Measurements from ENCODE around the gene FAM53B. TPM values are rescaled to one million over a fixed set of nuclear protein-coding genes. Genes with fewer than 3 reads are reported as not detected.
"Not testable (repeated sequence)": the region's sequence is repeated elsewhere in the genome, so short reads cannot be mapped to it uniquely, and the experiment has no call there.

Gene FAM53B
- total RNA-seq, 1 experiment from 2014 or later = 6.7 TPM

- DNase-seq (ENCODE audit: low read depth) = peak; percentile 33
Observed at GRCh38 chr10:124612611-124613498, 131.3 kb downstream of the FAM53B start.

- DNase-seq (ENCODE audit: low read depth) = no peak
Observed at GRCh38 chr10:124611738-124612137, 132.4 kb downstream of the FAM53B start.

DNA sequence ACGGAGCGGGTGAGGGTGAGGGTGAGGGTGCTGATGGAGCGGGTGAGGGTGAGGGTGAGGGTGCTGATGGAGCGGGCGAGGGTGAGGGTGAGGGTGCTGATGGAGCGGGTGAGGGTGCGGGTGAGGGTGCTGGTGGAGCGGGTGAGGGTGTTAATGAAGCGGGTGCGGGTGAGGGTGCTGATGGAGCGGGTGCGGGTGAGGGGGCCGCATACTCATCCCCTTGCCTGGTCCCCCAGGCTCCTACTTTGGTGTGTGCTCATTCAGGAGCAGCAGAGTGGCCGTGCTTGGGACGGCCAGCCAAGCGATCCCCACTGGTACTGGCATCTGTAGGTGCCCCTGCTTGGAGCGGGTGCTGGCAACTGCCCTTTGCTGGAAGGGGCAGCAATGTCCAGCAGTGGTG lies 133.3 kb downstream of the FAM53B start:
- not testable (repeated sequence) for DNase-seq (ENCODE audit: low read depth)

DNA sequence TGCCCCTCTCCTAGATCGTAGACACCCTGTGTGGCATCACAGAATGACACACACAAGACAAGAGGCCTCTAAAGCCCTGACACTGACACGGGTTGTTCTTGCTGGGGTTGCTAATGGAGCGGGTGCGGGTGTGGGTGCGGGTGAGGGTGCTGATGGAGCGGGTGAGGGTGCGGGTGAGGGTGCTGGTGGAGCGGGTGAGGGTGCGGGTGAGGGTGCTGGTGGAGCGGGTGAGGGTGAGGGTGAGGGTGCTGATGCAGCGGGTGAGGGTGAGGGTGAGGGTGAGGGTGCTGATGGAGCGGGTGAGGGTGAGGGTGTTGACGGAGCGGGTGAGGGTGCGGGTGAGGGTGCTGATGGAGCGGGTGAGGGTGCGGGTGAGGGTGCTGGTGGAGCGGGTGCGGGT lies 134.0 kb downstream of the FAM53B start:
- DNase-seq (ENCODE audit: low read depth) = not testable (repeated sequence)

GRCh38 chr10:124609698-124610097 lies 134.5 kb downstream of the FAM53B start:
- no peak for DNase-seq (ENCODE audit: low read depth)

- no peak for DNase-seq (ENCODE audit: low read depth)
Observed at GRCh38 chr10:124608093-124608721, 136.0 kb downstream of the FAM53B start.

- DNase-seq (ENCODE audit: low read depth) = no peak
Observed at GRCh38 chr10:124607693-124608092, 136.5 kb downstream of the FAM53B start.

DNA sequence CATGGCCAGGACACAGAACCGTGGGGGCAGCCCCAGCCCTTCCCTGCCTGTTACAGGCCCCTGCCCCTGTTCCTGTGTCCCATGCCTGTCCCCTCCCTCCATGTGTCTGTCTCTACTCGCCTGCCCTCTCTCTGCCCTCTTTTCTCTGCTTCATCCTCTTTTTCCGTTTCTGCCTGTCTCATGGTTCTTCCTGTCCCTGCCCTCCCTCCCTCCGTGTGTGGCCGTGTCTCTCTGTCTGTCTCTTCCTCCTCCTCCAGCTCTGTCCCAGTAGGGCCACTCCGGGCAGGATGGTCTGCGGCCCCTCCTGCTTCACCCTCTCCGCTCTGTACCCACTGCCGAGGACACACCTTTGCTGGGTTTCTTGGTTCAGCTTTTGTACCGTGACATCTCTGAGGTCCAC lies 137.4 kb downstream of the FAM53B start:
- DNase-seq (ENCODE audit: low read depth) = no peak

- DNase-seq (ENCODE audit: low read depth) = no peak
Observed at GRCh38 chr10:124605856-124606812, 138.0 kb downstream of the FAM53B start.

DNA sequence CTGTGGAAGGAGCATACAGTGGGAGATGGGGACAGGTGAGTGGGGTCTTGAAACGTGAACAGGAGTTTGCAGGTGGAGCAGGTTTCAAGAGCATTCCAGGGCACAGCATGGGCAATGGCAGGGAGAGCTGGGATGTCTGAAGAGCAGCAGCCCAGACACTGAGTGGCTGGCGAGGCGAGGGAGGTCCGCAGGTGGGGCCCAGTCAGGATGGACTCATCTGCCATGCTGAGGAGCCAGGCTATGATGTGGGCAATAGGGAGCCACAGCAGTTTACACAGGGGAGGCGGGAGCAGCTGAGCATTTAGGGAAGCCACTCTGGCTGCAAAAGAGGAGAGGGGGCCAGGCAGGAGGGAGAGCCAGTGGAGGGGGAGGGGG lies 138.7 kb downstream of the FAM53B start:
- no peak for DNase-seq (ENCODE audit: low read depth)

GRCh38 chr10:124605001-124605370 lies 139.2 kb downstream of the FAM53B start:
- no peak for DNase-seq (ENCODE audit: low read depth)

DNA sequence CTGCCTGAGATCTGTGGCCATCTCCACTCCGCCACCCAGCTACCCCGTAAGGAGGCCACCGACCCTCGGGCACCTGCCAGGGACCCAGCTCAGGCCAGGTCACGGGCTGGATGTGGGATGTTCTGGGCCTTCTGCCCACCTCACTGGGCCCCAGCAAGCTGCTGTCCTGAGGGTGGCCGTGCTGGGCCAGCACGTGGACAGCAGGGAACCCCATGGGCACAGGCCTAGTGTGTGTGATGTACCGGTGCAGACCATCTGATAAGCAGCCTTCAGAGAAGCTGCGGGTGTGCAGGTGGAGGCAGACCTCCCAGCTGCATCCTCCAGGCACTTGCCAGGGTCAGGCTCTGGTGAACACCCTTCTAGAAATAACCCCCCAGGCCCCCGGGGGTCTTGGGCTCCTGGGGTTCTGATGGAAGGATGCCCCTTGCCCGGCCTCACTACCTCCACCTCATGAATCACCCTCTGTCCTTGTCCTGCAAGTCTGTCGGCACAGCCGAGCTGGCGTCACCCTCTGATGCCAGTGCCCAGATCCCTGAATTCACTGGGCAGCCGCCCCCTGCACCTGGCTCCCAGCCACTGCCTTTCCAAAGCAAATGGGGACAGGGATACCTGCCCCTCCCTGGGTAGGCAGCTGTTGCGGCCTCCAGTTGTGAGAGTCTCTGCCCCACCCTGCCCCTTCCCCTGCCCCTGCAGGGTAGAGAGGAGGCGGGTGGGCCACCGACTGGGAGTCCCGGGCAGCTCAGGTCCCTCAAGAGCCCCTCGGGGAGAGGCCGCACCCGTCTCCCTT lies 139.8 kb downstream of the FAM53B start:
- no peak for DNase-seq (ENCODE audit: low read depth)

DNA sequence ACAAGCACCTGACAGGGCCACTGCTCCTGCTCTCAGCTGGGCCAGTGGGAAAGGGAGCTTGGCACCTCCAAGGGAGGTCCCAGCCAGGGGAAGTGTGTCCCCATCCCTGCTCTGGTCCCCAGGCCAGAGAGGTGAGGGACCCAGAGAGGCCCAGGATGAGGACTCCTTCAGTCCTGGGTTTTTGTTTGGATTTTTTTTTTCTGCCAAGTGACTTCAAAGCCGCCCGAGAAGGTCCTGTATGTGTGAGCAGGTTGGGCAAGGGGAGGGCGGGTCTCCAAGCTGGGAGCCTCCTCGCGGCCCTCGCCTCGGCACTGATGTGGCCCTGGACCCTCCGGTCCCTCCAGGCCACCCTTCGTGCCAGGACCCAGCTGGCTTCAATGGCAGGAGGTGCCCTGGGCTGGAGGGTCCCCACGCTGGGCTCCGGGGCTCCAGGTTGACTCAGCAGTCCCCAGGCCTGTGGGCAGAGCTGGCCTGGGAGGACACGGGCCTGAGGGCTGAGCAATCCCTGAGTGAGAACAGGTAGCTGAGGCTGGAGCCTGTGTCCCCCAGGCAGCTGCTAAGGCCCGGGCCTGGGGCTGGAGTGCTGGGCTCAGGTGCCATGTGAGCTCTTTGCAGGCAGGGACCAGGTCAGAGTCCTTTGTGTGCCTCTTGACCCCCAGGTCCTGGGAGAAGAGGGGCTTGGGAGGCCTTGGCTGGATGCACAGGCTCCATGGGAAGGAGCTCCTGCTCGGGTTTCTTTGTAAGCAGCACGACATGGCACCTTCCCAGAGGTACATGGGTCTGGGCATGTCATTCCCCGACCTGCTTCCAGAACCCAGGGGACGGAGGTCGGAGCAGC lies 140.6 kb downstream of the FAM53B start:
- DNase-seq (ENCODE audit: low read depth) = no peak

GRCh38 chr10:124602646-124603365 lies 141.4 kb downstream of the FAM53B start:
- no peak for DNase-seq (ENCODE audit: low read depth)

DNA sequence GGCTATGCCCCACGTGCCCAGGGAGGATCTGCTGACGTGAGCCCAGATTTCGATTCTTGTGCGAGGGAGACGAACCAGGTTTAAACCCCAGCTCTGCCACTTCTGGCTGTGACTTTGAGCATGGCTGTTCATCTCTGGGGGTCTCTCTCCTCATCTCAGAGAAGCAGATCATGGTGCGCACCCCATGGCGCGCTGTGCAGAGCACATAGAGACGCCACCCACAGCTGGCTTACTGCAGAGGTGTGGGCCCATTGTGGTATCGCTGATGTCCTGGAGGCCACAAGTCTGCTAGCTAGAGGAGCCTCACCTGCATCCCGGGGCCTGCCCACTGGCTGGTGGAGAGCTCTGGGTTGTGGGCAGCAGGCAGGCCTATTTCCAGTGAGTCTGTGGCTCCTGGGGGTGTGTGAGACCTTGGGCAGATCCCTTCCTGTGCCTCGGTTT lies 142.0 kb downstream of the FAM53B start:
- no peak for DNase-seq (ENCODE audit: low read depth)

GRCh38 chr10:124601431-124602120 lies 142.6 kb downstream of the FAM53B start:
- DNase-seq (ENCODE audit: low read depth) = no peak

DNA sequence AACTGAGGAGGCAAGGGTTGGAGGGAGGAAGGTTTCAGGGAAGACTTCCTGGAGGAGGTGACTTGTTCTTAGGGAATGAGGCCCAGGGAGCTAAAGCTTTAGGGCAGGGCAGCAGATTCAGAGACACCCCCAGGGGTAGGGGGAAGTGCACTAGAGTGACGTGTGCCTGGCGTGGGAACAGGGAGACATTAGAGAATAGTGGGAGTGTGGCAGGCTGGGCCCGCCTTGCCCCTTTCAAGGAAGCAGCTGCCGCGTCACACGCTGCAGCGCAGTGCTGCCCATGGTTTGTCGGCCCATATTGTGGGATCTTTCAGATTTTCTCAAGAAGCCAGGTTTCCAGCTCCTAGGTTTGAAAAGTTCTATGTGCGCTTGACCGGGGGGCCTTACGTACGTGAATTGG lies 143.2 kb downstream of the FAM53B start:
- no peak for DNase-seq (ENCODE audit: low read depth)

DNA sequence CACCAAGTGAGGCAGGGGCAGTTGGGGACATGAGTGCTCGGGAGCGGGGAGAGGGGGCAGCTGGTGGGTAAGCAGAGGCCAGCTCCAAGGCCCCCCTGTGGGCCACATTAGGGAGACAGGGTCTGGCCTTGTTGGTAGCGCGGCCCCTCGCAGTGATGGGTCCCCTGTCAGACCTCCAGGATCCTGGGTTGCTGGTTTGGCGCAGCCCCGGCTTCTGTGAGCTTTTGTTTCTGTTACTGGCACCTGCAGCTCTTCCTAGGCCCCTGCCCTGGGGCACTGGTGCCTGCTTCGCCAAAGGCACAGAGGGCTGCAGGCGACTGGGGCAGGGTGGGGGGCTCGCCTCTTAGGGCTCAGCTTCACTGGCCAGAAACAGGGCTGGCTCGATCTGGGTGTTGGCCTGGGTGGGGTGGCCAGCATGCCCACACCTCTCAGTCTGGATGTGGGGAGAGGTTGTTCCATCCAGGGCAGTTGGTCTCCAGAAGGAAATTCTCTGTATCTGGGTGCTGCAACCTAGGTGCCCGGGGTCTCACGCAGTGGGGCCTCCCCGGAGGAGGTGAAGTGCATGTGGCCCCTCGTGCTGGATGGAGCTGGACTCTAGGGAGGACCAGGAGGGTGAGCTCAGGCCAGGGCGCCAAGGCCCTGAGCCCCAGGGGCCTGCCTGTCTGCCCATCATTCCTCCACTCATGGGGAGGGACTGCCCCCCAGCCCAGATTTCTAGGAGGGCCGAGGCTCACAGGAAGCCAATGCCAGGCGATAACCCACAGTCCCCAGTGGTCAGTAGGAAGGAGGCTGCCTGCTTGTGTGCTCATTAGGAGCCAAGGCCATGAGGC lies 143.9 kb downstream of the FAM53B start:
- DNase-seq (ENCODE audit: low read depth) = no peak
